ENCODE results near the gene HINFP.

The HINFP gene

GRCh38 chr11:119112314-119113020, 8.9 kb upstream of the HINFP start:
- peaks cover 21% of the 10 kb centered on the region for H3K27me3 ChIP-seq (ENCODE audit: insufficient read depth, low read length)
- H3K4me3 ChIP-seq (ENCODE audit: low read length), result no peak overlapping the region
- no peak overlapping the region for H3K27ac ChIP-seq (ENCODE audit: low read length)
- H3K9ac ChIP-seq (ENCODE audit: low read depth, low read length), result no peak overlapping the region
- no peaks in the 10 kb centered on the region for H3K9me3 ChIP-seq (ENCODE audit: insufficient read depth, low read depth, low read length)
- no peaks in the 10 kb centered on the region for H3K4me1 ChIP-seq (ENCODE audit: insufficient read depth, low read length)
- H3K36me3 ChIP-seq (ENCODE audit: insufficient read depth, low read depth, low read length), result no peaks in the 10 kb centered on the region

GRCh38 chr11:119113716-119114115, 7.7 kb upstream of the HINFP start:
- Histone ChIP-seq H3K9ac (ENCODE audit: low read depth, low read length) (no peak overlapping the region), H3K36me3 (ENCODE audit: insufficient read depth, low read depth, low read length) (no peaks in the 10 kb centered on the region), H3K27ac (ENCODE audit: low read length) (no peak overlapping the region), H3K4me3 (ENCODE audit: low read length) (no peak overlapping the region), H3K4me1 (ENCODE audit: insufficient read depth, low read length) (no peaks in the 10 kb centered on the region), H3K27me3 (ENCODE audit: insufficient read depth, low read length) (peaks cover 9% of the 10 kb centered on the region), H3K9me3 (ENCODE audit: insufficient read depth, low read depth, low read length) (no peaks in the 10 kb centered on the region)

- Histone ChIP-seq H3K36me3 (ENCODE audit: insufficient read depth, low read depth, low read length) (no peaks in the 10 kb centered on the region), H3K9ac (ENCODE audit: low read depth, low read length) (no peak overlapping the region), H3K27ac (ENCODE audit: low read length) (no peak overlapping the region), H3K4me3 (ENCODE audit: low read length) (no peak overlapping the region), H3K27me3 (ENCODE audit: insufficient read depth, low read length) (peaks cover 3% of the 10 kb centered on the region; the same call in 1 of the 2 replicates), H3K9me3 (ENCODE audit: insufficient read depth, low read depth, low read length) (no peaks in the 10 kb centered on the region), H3K4me1 (ENCODE audit: insufficient read depth, low read length) (no peaks in the 10 kb centered on the region)
These were observed 7.0 kb upstream of the HINFP start for GRCh38 chr11:119114351-119114750.

GRCh38 chr11:119115484-119116234, 5.7 kb upstream of the HINFP start:
- H3K36me3 ChIP-seq (ENCODE audit: insufficient read depth, low read depth, low read length), result no peaks in the 10 kb centered on the region
- no peak overlapping the region for H3K27ac ChIP-seq (ENCODE audit: low read length)
- H3K4me1 ChIP-seq (ENCODE audit: insufficient read depth, low read length), result peaks cover 2% of the 10 kb centered on the region; the same call in 1 of the 2 replicates
- no peak overlapping the region for H3K4me3 ChIP-seq (ENCODE audit: low read length)
- no peak overlapping the region for H3K9ac ChIP-seq (ENCODE audit: low read depth, low read length)
- H3K27me3 ChIP-seq (ENCODE audit: insufficient read depth, low read length), result no peaks in the 10 kb centered on the region
- no peaks in the 10 kb centered on the region for H3K9me3 ChIP-seq (ENCODE audit: insufficient read depth, low read depth, low read length)

GRCh38 chr11:119116235-119116594, 5.2 kb upstream of the HINFP start:
- Histone ChIP-seq H3K9me3 (ENCODE audit: insufficient read depth, low read depth, low read length) (no peaks in the 10 kb centered on the region), H3K27me3 (ENCODE audit: insufficient read depth, low read length) (no peaks in the 10 kb centered on the region), H3K36me3 (ENCODE audit: insufficient read depth, low read depth, low read length) (no peaks in the 10 kb centered on the region), H3K27ac (ENCODE audit: low read length) (no peak overlapping the region), H3K4me1 (ENCODE audit: insufficient read depth, low read length) (peaks cover 2% of the 10 kb centered on the region; the same call in 1 of the 2 replicates), H3K4me3 (ENCODE audit: low read length) (no peak overlapping the region), H3K9ac (ENCODE audit: low read depth, low read length) (no peak overlapping the region)

GRCh38 chr11:119116601-119117000, 4.8 kb upstream of the HINFP start:
- Histone ChIP-seq H3K4me1 (ENCODE audit: insufficient read depth, low read length) (peaks cover 2% of the 10 kb centered on the region; the same call in 1 of the 2 replicates), H3K27me3 (ENCODE audit: insufficient read depth, low read length) (no peaks in the 10 kb centered on the region), H3K27ac (ENCODE audit: low read length) (no peak overlapping the region), H3K4me3 (ENCODE audit: low read length) (no peak overlapping the region), H3K9me3 (ENCODE audit: insufficient read depth, low read depth, low read length) (no peaks in the 10 kb centered on the region), H3K9ac (ENCODE audit: low read depth, low read length) (no peak overlapping the region), H3K36me3 (ENCODE audit: insufficient read depth, low read depth, low read length) (no peaks in the 10 kb centered on the region)

GRCh38 chr11:119117004-119117706, 4.2 kb upstream of the HINFP start:
- H3K36me3 ChIP-seq (ENCODE audit: insufficient read depth, low read depth, low read length), result no peaks in the 10 kb centered on the region
- H3K27me3 ChIP-seq (ENCODE audit: insufficient read depth, low read length), result no peaks in the 10 kb centered on the region
- H3K9ac ChIP-seq (ENCODE audit: low read depth, low read length), result no peak overlapping the region
- no peaks in the 10 kb centered on the region for H3K9me3 ChIP-seq (ENCODE audit: insufficient read depth, low read depth, low read length)
- H3K27ac ChIP-seq (ENCODE audit: low read length), result no peak overlapping the region
- peaks cover 4% of the 10 kb centered on the region; the same call in 1 of the 2 replicates for H3K4me1 ChIP-seq (ENCODE audit: insufficient read depth, low read length)
- H3K4me3 ChIP-seq (ENCODE audit: low read length), result no peak overlapping the region

GRCh38 chr11:119118227-119118626, 3.2 kb upstream of the HINFP start:
- Histone ChIP-seq H3K4me1 (ENCODE audit: insufficient read depth, low read length) (peaks cover 9% of the 10 kb centered on the region), H3K27ac (ENCODE audit: low read length) (no peak overlapping the region), H3K4me3 (ENCODE audit: low read length) (no peak overlapping the region), H3K36me3 (ENCODE audit: insufficient read depth, low read depth, low read length) (no peaks in the 10 kb centered on the region), H3K9ac (ENCODE audit: low read depth, low read length) (no peak overlapping the region), H3K27me3 (ENCODE audit: insufficient read depth, low read length) (no peaks in the 10 kb centered on the region), H3K9me3 (ENCODE audit: insufficient read depth, low read depth, low read length) (no peaks in the 10 kb centered on the region)

GRCh38 chr11:119118946-119119345, 2.4 kb upstream of the HINFP start:
- Histone ChIP-seq H3K27me3 (ENCODE audit: insufficient read depth, low read length) (no peaks in the 10 kb centered on the region), H3K36me3 (ENCODE audit: insufficient read depth, low read depth, low read length) (peaks cover 3% of the 10 kb centered on the region), H3K9ac (ENCODE audit: low read depth, low read length) (no peak overlapping the region), H3K9me3 (ENCODE audit: insufficient read depth, low read depth, low read length) (no peaks in the 10 kb centered on the region), H3K4me3 (ENCODE audit: low read length) (no peak overlapping the region), H3K27ac (ENCODE audit: low read length) (no peak overlapping the region), H3K4me1 (ENCODE audit: insufficient read depth, low read length) (peaks cover 9% of the 10 kb centered on the region)

- Histone ChIP-seq H3K9ac (ENCODE audit: low read depth, low read length) (peak overlapping the region; percentile 72; the same call in 1 of the 2 replicates), H3K27ac (ENCODE audit: low read length) (no peak overlapping the region)
These were observed 757 bp upstream of the HINFP start for GRCh38 chr11:119120639-119121007.

GRCh38 chr11:119121811-119122124, 388 bp downstream of the HINFP start:
- H3K36me3 ChIP-seq (ENCODE audit: insufficient read depth, low read depth, low read length), result peaks cover 10% of the 10 kb centered on the region
- peak overlapping the region; percentile 97 for H3K4me3 ChIP-seq (ENCODE audit: low read length)
- peak overlapping the region; percentile 77 for H3K27ac ChIP-seq (ENCODE audit: low read length)
- peaks cover 9% of the 10 kb centered on the region for H3K4me1 ChIP-seq (ENCODE audit: insufficient read depth, low read length)
- no peaks in the 10 kb centered on the region for H3K9me3 ChIP-seq (ENCODE audit: insufficient read depth, low read depth, low read length)
- no peaks in the 10 kb centered on the region for H3K27me3 ChIP-seq (ENCODE audit: insufficient read depth, low read length)
- peak overlapping the region; percentile 93 for H3K9ac ChIP-seq (ENCODE audit: low read depth, low read length)

More at GRCh38 chr11:119120639-119121007, 757 bp upstream of the HINFP start:
- H3K9me3 ChIP-seq (ENCODE audit: insufficient read depth, low read depth, low read length), result no peaks in the 10 kb centered on the region
- H3K4me1 ChIP-seq (ENCODE audit: insufficient read depth, low read length), result peaks cover 9% of the 10 kb centered on the region
- H3K36me3 ChIP-seq (ENCODE audit: insufficient read depth, low read depth, low read length), result peaks cover 10% of the 10 kb centered on the region
- no peaks in the 10 kb centered on the region for H3K27me3 ChIP-seq (ENCODE audit: insufficient read depth, low read length)
- peak overlapping the region; percentile 68 for H3K4me3 ChIP-seq (ENCODE audit: low read length)

Measured in iPS-20b (cell line).